Stimulated activated CD4-positive, alpha-beta T cell treated with anti-CD3 and anti-CD28 coated beads, Interleukin-1b, Interleukin-23, amount 100 ng/mL, for 48 hours (primary cell): Measurements from ENCODE around the gene SLC9A1.

ENCODE experiments used
- DNase-seq: peaks from one replicate; pipeline ENCODE4 v3.0.0-alpha.2; 2020

The SLC9A1 gene

DNA sequence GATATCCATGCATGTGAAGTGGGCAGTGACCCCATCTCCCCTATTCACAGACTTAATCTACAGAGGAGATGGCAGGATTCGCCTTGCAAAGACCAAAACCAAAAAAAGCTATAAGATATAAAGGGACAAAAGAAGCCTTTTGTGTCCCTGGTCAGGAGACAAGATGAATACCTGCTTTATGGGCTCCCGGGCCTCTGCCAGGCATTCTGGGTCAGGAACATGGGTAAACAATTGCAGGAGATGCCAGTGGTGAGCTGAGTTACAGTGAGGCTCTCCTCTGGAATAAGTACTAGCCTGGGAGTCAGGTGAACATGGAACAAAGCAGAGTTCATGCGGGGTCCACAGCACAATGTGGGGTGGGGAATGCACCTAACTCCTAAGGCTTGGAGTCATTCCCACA lies 4.7 kb downstream of the SLC9A1 start:
- DNase-seq = no peak

DNA sequence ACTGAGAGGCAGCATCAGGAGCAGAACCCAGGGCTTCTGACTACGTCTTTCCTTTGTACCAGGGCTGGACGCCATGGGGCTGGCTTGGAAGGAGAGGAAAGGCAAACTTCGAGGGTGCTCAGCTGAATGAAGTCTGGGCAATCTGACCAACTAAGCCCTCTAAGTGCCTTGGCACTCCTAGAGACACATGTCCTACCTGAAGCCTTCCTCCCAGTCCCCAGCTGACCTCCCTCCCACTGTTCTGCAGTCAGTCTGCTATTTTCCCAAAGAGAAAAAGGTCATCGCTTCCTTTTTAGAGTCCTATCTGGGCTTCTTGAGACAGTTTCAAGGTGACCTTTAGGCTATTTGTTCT lies 5.2 kb downstream of the SLC9A1 start:
- no peak for DNase-seq

DNA sequence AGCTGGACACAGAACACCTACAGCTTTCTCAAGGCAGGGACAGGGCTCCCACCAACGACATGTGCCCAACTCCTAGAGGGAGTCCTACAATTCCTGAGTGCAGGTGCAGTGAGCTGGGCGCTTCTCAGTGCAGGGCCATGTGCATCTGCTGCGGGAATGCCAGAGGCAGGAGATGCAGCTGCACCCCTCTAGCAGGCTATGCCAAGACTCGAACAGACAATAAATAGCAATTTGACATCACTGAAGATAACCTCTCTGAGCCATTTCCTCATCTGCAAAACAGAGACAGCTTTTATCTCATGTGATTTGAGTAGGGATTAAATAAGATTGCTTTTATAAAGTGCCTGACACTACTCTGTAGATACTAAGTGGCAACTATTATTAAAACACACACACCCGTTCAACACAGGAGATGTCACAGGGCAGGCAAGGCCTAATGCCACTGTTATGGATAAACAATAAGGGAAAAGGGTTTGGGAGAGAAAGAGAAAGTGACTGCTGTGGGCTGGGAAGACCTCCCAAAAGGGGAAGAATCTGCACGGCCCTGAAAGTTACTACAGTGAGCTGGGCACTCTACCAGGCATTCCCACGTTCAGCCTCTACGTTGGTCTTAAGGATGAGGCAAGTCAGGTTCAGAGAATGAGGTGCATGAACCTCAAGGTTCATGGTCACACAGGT lies 5.7 kb downstream of the SLC9A1 start:
- no peak for DNase-seq

DNA sequence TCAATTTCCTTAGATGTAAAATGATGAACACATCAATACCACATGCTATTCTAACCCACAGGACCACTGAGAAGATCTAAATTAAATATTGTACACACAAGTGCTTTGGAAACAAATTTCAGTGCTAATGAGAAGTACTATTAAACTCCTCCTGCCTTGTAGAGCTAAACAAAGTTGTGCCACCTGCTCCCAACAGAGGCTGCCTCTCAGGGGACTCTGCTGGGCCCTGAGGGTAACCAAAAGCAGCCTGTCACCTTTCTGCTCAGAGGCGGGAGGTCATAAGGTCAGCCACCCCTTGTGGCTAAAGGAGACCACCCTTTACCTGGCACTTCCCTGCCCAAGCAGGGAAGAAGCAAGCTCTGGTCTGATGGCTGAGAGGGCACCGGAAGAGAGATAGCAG lies 6.3 kb downstream of the SLC9A1 start:
- no peak for DNase-seq

DNA sequence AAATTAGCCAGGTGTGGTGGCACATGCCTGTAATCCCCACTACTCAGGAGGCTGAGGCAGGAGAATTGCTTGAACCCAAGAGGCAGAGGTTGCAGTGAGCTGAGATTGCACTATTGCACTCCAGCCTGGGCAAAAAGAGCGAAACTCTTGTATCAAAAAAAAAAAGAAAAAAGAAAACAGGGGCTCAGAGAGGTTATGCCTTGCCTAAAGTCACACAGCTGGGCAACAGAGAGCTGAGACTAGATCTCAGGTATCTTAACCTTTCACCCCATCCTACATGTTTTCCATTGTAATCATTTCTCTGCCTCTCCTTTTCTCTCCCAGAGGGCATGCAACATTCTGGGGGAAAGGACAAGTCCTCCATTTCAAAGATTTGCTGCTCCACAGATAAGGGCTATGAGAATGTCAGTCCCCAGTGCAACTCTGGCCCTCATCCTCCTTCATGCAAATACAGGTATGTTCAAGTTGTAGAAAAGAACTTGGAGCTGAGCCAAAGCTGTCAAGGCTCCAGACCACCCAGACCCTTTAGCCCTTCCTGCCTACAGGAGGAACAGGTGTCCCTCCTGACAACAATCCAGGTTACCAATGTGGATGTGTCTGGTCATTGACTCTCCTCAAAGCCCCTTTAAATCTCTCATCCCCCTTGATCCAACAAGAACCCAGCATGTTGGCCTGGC lies 6.9 kb downstream of the SLC9A1 start:
- no peak for DNase-seq

DNA sequence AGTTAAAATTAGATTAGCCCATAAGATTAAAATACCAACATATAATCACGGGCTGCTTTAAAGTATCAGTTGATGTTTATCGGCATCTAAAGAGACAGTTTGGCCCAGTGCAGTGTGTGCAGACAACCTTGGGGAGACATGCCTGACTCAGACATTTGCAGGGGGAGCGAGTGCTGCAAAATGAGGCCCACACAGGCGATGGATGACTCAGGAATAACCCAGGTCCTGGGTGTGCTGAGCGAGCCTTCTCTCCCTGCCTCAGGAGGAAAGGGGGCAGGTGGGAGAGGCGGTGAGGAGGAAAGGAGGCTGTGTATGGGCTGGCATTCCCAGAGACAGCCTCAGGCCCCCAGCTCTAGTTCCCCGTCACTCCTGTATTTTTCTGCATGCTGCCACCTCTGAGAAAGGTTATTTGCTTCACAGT lies 9.0 kb downstream of the SLC9A1 start:
- DNase-seq = peak; percentile 23

DNA sequence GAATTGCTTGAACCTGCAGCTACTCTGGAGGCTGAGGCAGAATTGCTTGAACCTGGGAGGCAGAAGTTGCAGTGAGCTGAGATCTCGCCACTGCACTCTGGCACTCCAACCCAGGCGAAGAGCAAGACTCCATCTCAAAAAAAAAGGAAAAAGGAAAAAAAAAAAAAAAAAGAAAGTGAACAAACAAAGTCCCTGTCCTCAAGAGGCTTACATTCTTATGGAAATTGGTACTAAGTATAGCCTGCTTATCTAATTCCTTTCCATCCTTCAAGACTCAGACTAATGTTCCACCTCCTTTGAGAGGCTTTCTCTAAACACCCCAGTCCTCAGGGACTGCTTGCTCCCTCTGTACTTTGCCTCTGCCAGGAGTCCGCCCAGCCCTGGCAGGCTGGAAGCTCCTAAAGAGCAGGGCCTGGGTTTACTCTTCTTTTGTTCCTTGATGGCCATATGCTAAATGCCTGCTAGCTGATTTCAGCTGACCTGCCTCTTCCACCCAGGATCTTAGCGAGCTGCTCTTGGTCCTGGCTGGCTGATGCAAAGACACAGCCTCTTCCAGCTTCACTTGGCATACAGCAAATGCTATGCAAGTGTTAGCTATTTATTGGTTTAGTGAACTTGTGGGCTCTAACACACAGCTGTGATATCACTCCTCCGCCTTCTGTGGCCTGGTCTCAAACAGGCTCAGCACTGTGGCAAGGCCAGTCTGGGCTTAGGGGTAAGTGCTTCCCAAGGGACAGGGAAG lies 9.8 kb downstream of the SLC9A1 start:
- no peak for DNase-seq

DNA sequence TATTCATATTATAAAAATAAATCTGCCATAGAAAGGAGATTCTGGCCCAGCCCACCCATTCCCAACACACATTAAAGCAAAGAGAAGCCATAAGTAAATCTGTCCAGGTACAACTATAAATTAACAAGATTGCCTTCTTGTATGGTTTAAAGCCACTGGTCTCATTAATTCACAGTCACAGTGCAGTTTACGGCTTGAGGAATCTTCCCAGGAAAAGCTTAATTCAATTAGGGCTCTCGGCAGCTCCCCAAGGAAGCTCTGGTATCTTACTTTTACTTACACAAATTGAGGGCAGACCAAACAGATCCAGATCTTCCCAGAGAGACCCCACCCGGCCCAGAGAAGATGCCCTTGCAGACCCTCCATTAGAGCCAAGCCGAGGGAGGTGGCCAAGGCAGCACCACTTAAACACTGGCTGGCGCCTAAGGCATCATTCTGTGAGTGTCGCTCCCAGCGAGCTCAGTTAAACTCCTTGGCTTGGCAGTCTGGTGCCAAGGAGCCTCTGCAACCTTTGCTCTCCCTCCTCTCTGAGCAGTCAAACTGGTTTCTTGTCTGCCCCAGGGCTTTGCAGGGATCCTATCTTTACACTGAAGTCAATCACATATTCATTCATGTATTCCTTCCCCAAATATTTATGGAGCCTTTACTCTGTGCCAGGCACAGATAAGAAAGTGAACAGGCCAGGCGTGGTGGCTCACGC lies 10.7 kb downstream of the SLC9A1 start:
- no peak for DNase-seq

DNA sequence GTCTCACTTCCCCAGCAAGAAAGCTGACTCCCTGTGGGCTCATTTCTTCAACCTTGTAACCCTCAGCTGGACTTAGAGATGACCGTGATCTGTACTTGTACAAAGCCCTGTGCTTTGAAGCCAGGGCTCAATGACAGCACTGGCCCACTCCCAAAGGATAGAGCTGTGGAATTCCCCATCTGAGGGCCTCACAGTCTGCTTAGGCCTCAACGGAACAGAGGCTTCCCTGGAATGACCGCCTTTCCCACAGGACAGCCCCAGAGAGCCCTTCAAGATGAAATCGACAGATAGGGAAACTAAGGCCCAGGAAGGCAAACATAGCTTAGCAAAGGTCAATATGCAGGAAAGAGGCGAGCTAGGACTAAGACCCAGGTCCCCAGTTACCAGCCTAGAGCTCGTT lies 11.5 kb downstream of the SLC9A1 start:
- no peak for DNase-seq

DNA sequence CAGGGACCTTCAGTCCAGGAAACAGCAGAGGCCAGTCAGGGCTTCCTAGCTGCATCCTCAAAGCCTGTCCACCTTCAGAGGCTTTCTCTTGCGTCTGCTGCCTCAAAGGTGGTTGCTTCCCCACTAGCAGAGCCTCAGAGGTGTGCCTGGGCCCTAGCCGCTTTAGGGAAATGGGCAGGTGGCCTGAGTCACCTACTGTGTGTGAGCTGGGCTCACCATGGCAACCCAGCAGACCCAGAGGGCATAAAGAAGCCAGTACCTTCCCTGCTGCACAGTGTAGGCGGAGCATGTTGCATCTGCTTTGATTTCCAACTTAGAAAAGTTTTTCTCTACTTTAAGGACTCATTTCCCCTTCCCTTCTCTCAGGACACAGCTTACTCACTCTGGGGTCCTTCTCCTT lies 12.5 kb downstream of the SLC9A1 start:
- DNase-seq = peak; percentile 44

DNA sequence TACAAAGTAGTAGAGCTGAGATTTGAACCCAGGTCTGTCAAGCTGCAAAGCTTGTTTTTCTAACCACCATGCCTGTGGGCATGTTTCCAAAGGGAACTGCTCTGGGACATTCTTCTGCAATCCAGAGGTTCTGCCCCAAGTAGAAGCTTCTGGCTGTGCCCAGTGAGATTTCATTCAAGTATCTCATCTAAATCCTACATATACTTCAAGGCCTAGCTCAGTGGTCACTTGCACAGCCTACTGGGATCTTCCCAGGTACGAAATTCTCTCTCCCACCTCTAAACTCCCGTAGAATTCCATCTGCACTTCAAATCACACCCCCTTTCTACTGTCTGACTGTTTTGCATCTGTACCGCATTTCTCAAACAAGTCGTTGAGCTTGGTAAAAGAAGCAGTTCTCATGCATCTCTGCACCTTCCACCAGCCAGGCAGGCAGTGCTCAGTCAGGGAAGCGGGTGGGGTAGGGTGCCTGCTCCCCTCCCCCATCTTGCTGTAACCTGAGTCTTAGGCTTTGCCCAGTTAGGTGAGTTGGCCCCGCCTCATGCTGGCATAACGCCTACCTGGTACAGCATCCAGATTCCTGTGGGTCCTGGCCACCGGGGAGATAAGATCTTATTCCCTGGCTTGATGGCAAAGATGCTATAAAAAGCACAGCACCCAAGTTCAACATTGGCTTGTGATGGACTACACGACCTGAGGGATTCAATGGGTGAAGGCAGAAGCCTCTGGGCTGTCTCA lies 13.5 kb downstream of the SLC9A1 start:
- DNase-seq = no peak

DNA sequence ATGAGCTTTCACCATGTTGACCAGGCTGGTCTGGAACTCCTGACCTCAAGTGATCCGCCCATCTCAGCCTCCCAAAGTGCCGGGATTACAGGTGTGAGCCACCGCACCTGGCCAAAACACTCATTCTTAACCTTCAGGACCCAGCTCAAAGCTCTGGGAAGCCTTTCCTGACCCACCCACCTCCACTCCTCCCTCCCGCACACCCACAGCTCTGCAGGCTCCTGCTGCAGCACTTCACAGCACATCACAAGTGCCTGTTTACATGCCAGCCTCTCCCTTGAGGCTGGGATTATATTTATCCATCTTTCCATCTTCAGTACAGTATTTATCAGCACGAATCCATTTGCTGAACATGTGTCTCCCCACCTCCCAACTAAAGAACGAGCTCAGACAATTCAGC lies 14.9 kb downstream of the SLC9A1 start:
- DNase-seq = no peak

DNA sequence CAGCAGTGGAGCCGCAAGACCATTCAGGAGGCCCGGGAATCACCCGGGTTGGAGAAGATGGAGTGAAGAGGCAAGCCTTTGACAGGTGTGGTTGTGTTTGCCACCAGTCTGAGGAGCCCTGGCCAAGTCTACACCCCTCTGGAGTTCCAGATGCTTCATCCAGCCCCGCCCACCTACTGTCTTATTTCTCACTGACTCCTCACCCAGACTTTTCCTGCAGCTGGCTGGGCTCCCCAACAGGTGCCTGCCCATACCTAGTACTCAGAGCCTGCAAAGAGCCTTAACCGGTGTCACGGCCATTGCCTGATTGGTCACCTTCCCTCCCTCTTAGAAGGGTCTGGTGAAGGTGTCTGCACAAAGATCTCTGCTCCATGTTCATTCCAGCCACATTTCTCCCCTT lies 16.0 kb downstream of the SLC9A1 start:
- DNase-seq = no peak

DNA sequence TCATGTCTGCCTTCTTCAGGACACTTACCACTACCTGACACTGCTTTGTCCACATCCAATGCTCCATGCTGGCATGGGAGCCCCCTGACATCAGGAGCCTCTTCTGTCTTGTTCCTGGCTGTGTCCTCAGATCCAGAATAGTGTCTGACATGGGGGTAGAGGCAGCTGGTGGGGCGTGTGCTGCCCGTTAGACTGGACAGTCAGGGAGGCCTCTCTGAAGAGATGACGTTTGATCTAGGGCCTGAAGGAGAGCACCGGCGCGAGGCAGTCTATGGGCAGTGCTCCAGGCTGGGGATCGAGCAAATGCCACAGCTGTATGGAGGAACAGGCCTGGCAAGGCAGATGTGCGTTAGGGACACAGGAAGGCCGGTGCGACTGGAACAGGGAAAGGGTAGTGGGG lies 16.6 kb downstream of the SLC9A1 start:
- no peak for DNase-seq

DNA sequence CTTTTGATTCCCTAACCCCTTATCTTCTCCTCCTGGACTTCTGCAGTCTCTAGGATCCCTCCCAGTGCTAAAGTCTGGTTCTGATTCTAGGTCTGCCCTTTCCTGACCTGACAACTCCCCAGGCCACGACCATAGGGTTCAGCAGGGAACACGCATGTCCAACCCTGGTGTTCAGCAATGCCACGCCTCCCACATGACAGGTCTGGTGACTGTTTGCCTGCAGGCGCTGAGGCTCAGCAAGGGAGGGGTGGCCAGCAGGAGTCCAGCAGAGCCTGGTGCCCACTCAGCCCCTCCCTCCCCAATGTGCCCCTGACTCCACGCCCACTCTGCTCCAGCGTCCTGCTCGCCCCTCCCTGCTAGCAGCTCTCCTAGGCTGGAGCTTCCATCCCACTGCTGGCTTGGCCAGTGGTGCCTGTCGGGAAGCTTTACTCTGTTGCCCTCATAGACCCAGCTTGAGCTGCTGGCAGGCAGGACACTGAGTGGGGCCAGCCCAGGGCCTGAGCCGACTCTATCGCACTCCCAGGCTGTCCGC lies 17.3 kb downstream of the SLC9A1 start:
- DNase-seq = peak; percentile 27

DNA sequence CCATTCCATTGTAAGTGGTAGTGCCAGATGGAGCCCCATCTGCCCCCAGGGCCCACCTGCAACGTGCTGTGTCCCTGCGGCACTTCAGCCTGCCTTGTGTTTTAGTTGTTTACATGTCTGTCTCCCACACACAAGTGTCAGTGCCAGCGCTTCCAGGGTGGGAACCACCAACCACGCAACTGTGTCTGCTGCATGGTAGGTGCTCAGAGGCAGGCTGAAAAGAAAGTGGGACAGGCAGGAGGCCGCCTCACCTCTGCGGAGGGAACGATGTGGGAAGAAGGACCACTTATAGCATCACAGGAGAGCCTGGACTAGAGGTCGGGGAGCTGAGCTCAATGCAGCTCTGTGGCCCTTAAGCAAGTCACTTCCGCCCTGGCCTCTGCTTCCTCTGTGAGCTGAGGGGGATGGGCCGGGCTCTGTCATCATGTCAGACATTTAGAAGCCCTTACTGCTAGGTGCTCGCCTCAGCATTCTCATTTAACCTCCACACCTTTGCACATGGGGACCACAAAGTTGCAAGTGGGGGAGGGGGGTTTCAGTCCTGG lies 17.9 kb downstream of the SLC9A1 start:
- DNase-seq = peak; percentile 86

DNA sequence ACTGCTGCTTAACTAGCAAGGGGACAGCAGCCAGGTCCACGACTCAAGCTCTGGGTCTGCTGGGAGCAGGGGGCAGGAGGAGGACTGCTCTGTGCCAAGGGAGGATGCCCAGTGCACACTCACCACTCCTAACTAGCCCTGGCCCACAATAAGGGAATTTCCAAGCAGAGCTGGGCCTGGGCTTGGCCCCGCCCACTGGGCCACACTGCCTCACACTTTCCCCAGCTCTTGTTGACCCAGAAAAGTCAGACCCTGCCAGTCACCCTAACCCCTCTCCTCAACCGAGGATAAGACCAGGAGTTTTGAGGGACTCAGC lies 18.7 kb downstream of the SLC9A1 start:
- no peak for DNase-seq

DNA sequence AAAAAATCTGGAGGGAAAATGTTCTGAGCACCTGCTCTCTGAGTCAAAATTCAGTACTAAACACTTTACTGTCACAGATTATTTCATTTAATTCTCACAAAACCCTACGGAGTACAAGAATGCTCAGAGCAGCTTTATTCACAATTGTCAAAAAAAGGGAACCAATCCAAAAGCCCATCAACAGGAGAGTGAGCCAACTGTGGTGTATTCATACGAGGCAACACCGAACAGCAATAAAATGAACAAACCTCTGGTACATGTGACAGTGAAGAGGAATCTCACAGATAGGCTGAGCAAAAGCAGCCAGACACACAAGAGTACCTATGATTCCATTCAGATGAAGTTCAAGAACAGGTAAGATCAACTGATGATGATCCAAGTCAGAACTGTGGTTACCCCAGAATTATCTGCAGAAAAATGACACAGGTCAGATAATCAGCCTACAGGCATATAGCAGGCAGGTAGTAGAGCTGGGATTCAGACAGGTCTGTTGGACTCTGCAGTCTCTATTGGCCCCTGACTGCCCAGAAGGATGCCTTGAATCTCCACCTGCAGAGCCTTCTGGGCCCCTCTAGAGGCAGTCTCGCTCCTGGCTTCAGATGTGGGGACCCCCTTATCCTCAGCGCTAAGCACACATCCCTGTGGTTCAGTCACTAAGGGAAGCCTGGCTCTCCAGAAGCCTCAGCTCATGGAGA lies 19.2 kb downstream of the SLC9A1 start:
- no peak for DNase-seq

DNA sequence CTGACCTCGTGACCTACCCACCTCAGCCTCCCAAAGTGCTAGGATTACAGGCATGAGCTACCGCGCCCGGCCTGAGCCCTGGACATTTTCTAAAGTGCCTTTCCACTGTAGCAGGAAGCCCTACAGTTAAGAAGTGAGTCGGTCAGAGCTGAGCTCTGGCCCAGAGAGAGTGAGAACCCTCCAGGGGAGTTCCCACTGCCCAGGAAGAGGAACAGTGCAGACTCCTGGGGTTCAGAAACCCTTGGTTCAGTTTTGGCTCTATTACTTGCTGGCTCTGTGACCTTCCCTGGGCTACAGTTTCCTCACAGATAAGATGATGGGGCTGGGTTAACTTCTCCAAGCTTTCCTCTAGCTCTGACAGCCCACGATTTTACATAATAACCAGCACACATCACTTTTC lies 20.9 kb downstream of the SLC9A1 start:
- DNase-seq = no peak

DNA sequence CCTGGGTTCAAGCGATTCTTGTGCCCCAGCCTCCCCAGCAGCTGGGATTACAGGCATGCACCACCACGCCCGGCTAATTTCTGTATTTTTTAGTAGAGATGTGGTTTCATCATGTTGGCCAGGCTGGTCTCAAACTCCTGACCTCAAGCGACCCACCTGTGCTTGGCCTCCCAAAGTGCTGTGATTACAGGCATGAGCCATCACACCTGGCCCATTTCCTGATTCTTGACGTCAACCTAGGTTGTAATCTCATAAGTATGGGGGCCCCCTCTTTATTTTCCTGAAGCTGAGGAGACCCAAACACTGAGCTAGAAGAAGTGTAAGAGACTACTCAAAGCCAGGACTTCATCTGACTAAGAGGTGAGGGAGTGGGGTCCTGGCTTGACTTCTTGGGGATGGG lies 21.8 kb downstream of the SLC9A1 start:
- DNase-seq = no peak

DNA sequence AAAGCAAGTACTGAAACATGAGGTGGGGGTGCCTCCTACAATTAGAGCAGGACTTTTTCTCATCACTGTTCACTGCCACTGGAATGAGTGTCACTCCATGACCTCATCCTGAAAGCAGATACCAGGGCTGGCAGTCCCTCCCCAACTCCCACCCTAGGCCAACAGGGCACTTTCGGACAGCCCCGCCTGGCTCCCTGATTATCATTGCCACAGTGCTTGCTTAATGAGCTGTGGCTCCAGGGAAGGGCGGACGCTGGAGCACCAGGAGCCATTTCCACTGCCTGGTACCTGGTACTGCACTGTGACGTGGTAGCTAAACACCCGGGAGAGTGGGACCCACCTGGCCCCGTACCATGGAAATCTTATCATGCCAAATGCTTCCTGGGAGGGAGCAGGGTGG lies 22.3 kb downstream of the SLC9A1 start:
- no peak for DNase-seq

DNA sequence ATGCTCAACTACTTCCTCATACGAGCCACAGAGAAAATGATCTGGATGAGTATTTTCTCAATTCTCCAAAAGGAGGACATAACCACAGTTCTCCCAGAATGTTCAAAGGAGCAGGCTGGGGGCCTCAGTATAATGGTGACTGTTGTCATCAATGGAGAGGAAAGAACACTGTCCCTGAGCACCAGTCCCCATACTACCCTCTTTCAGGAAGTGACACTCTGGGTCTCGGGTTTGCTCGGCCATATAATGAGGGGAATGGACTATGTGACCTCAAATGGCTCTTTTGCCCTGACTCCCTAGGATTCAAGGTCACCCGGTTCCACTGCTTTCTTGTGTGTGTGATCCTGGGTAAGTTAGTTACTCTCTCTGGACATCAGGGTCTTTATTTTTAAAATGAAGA lies 22.8 kb downstream of the SLC9A1 start:
- no peak for DNase-seq
